ENCODE results near the gene ANKRD60.

The ANKRD60 gene

GRCh38 chr20:58244517-58245030 is 16.1 kb upstream of the ANKRD60 start:
- no peak for DNase-seq (ENCODE audit: low read depth in 2 of 2)
- H3K4me3 ChIP-seq (replicated peaks in 1 of 2; ENCODE audit: low read depth in 2 of 2, low read length in 2 of 2) = no peak overlapping the region
- no peak for TF ChIP-seq CTCF (IDR thresholded peaks at IDR 0.05; ENCODE audit: low read depth, low read length)

DNA sequence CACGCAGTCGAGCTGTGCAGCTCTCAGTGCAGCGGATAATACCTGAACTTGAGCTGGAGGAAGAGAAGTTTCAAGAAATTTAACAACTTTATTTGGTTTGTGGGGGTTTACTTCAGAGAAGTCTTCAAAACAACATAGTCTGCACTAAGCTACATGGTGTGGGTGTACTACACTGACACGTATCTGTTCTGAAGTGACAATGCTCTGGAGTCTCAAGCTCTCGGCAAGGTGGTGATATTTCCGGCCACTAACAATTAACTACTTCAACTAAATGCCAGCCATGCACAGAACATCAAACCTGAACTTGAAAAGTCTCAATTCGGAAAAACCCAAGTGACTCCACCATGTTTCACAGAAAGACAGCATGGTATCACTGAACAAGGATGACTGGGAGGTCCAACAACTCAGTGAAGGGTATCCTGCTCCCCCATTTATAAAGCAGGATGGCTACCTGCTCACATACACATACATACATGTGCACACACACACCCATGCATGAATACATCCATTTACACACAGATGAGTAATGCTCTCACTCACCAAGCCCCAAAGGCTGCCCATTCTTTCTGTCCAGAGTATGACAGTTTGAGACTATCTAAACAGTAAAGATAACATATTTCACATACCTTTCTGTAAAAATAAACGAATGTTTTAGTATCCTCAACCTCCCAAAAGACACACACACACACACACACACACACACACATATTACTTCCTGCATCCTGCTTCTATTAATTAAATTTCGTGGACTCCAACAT is 15.4 kb upstream of the ANKRD60 start:
- no peak for TF ChIP-seq CTCF (IDR thresholded peaks at IDR 0.05; ENCODE audit: low read depth, low read length)
- no peak overlapping the region for H3K4me3 ChIP-seq (replicated peaks in 1 of 2; ENCODE audit: low read depth in 2 of 2, low read length in 2 of 2)
- no peak for DNase-seq (ENCODE audit: low read depth in 2 of 2)

DNA sequence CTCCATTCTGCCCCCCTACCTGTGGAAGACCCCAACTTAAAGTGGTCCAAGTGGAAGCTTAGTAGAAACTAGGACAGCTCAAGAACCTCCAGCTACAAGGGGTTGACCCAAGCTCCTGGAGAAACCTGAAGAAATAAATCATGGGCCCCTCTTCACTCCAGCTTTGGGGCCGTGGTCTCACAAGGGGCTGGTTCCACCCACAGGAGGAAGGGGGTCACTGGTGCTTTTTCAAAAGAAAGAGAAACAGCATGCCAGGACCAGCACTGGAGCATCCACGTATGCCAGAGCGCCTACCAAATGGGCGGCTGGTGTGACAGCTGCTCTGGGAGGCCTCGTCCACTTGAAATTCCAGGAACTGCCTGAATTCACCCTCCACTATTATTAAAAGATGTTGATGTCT is 14.4 kb upstream of the ANKRD60 start:
- no peak for DNase-seq (ENCODE audit: low read depth in 2 of 2)
- no peak overlapping the region for H3K4me3 ChIP-seq (replicated peaks in 1 of 2; ENCODE audit: low read depth in 2 of 2, low read length in 2 of 2)
- no peak for TF ChIP-seq CTCF (IDR thresholded peaks at IDR 0.05; ENCODE audit: low read depth, low read length)

DNA sequence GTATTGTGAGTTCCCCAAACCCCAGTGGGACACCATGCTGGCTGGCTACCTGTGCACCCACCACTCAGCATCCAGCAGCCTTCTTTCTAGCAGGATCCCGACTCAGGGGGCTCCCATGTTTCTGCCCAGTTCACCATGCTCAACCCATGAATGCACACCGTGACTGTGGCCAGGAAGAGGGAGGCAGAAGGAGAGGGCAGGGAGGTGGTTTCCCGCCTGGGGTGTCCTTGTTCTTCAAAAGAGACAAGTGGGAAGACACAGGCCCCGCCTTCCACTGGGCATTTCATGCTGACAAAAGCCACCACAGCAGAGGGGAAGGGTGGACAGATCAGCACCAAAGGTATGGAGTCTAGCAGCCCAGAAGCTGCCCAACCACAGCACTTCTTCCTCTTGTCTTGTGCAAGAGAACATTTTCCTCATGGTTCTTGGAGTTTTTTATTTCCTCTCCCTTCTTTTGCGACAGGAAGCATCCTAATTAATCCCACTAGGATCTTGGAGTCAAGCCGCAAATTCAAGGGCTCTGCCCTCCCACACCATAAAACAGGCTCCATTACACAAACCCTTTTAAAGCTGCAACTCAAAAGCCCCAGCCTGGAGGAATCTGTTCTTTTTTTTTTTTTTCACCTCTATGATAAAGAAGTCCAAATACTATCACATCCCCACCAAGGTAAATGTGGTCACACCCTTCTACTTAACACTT is 13.5 kb upstream of the ANKRD60 start:
- no peak for DNase-seq (ENCODE audit: low read depth in 2 of 2)
- no peak for TF ChIP-seq CTCF (IDR thresholded peaks at IDR 0.05; ENCODE audit: low read depth, low read length)

GRCh38 chr20:58240471-58240870 is 12.0 kb upstream of the ANKRD60 start:
- TF ChIP-seq CTCF (IDR thresholded peaks at IDR 0.05; ENCODE audit: low read depth, low read length) = no peak
- no peak for DNase-seq (ENCODE audit: low read depth in 2 of 2)
- no peak overlapping the region for H3K4me3 ChIP-seq (replicated peaks in 1 of 2; ENCODE audit: low read depth in 2 of 2, low read length in 2 of 2)

More for the DNA sequence above, 13.5 kb upstream of the ANKRD60 start:
- no peak overlapping the region for H3K4me3 ChIP-seq (replicated peaks in 1 of 2; ENCODE audit: low read depth in 2 of 2, low read length in 2 of 2)

GRCh38 chr20:58239216-58239615 is 10.8 kb upstream of the ANKRD60 start:
- DNase-seq (ENCODE audit: low read depth in 2 of 2) = no peak
- no peak overlapping the region for H3K4me3 ChIP-seq (replicated peaks in 1 of 2; ENCODE audit: low read depth in 2 of 2, low read length in 2 of 2)
- TF ChIP-seq CTCF (IDR thresholded peaks at IDR 0.05; ENCODE audit: low read depth, low read length) = no peak

Measured in cardiac fibroblast (primary cell).